Right lobe of liver (tissue), 4 donors: ENCODE data around the gene BCR.

Source experiments
- CTCF ChIP-seq, 4 donors: fragments of 200-600 bp in 3 of 4; fragments of 450-650 bp in 1 of 4; IDR thresholded peaks; one replicate each; pipeline versions ENCODE4 v1.5.1 to v1.8.0; 2016 to 2022; ENCODE audit warnings: antibody characterized with exemption in 4 of 4, mild to moderate bottlenecking in 2 of 4
- POLR2A ChIP-seq: fragments of 450-650 bp; IDR thresholded peaks from one replicate; pipeline ENCODE4 v1.6.1; 2017; ENCODE audit warnings: antibody characterized with exemption, mild to moderate bottlenecking
- donor health status: DM: no; HTN: no; CAD: no.
- donor health status: DM: no; HTN: no; CAD: no.
- donor health status: DM: no; HTN: yes; CAD: no.

- no peak for TF ChIP-seq POLR2A
- TF ChIP-seq CTCF (IDR thresholded peaks at IDR 0.05), result no peak
These were observed 83.6 kb downstream of the BCR start for GRCh38 chr22:23263651-23264555.
